Activated T-cell treated with anti-CD3 and anti-CD28 coated beads for 48 hours (primary cell): ENCODE data around the gene MRPL17.

Experiments used
- DNase-seq: peaks from one replicate; pipeline ENCODE4 v3.0.0-alpha.2; 2020; ENCODE audit warnings: low read depth

Gene MRPL17

GRCh38 chr11:6632116-6633073 is 50.7 kb downstream of the MRPL17 start:
- DNase-seq = no peak

GRCh38 chr11:6631361-6631890 is 51.7 kb downstream of the MRPL17 start:
- no peak for DNase-seq

GRCh38 chr11:6630632-6631291 is 52.4 kb downstream of the MRPL17 start:
- no peak for DNase-seq
